OCI-LY1 (cell line): Measurements from ENCODE around the gene MED12.

Experiments
- EZH2 ChIP-seq: fragments of 200-600 bp; sonication (generic), shearing (Covaris generic); IDR thresholded peaks from 2 replicates; pipeline ENCODE4 v1.8.0; 2017; ENCODE audit warnings: borderline replicate concordance, mixed run types, mild to moderate bottlenecking, antibody characterized with exemption, low read length, moderate library complexity, mixed read lengths
- TF ChIP-seq, protein P1 (sequence below): fragments of 200-600 bp; sonication (generic), shearing (Covaris generic); IDR thresholded peaks from 2 replicates; pipeline ENCODE4 v1.5.1; 2017; ENCODE audit warnings: mild to moderate bottlenecking, antibody characterized with exemption, low read length, moderate library complexity, mixed read lengths

DNA sequence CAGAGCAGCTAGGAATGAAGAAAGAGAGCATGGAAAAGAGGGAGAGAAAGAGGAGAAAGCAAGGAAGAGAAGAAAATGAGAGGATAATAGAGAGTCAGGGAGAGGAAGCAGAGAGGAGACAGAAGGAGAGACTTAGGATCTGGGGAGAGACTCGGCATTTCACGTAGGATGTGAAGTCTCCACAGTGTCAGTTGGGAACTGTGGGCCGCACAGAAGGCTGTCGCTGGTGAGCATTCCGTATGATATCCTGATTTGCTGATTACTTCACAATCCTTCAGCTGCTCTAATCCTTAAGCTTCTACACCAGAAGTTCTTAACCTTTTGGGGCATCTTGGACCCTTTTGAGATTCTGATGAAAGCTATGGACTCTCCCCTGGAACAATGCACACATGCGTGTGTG, 40.2 kb downstream of the MED12 start:
- TF ChIP-seq EZH2, result no peak
- TF ChIP-seq, protein P1, sequence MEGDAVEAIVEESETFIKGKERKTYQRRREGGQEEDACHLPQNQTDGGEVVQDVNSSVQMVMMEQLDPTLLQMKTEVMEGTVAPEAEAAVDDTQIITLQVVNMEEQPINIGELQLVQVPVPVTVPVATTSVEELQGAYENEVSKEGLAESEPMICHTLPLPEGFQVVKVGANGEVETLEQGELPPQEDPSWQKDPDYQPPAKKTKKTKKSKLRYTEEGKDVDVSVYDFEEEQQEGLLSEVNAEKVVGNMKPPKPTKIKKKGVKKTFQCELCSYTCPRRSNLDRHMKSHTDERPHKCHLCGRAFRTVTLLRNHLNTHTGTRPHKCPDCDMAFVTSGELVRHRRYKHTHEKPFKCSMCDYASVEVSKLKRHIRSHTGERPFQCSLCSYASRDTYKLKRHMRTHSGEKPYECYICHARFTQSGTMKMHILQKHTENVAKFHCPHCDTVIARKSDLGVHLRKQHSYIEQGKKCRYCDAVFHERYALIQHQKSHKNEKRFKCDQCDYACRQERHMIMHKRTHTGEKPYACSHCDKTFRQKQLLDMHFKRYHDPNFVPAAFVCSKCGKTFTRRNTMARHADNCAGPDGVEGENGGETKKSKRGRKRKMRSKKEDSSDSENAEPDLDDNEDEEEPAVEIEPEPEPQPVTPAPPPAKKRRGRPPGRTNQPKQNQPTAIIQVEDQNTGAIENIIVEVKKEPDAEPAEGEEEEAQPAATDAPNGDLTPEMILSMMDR, result no peak
